TTC549 (cell line): ENCODE measurements around the gene MAP3K8.
"Not testable (repeated sequence)": the region's sequence is repeated elsewhere in the genome, so short reads cannot be mapped to it uniquely, and the experiment has no call there.

Source experiments
- FAIRE-seq: peaks from 2 replicates; lab custom pipeline; 2012; peaks lifted over from hg19 to GRCh38; lab: Jason Lieb, UNC

Gene MAP3K8

GRCh38 chr10:30447125-30447799 is 13.3 kb downstream of the MAP3K8 start:
- no peak for FAIRE-seq

DNA sequence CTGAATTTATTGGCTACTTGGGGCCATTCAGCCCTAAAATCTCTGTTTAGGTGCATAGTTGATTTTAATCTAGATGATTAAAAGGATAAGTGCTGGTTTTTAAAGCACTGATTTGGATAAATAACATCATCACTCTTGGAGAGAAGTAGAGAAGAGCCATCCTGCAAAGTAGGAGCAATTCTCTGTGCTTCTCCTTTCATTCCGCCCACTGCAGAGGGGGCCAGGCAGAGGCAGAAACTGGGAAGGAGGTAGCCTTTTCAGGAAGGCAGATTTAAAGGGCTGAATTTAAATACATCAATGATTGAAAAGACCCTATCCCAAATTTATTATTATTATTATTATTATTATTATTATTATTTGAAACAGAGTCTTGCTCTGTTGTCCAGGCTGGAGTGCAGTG is 14.1 kb downstream of the MAP3K8 start:
- FAIRE-seq = no peak

GRCh38 chr10:30453764-30454527 is 20.0 kb downstream of the MAP3K8 start:
- no peak for FAIRE-seq

DNA sequence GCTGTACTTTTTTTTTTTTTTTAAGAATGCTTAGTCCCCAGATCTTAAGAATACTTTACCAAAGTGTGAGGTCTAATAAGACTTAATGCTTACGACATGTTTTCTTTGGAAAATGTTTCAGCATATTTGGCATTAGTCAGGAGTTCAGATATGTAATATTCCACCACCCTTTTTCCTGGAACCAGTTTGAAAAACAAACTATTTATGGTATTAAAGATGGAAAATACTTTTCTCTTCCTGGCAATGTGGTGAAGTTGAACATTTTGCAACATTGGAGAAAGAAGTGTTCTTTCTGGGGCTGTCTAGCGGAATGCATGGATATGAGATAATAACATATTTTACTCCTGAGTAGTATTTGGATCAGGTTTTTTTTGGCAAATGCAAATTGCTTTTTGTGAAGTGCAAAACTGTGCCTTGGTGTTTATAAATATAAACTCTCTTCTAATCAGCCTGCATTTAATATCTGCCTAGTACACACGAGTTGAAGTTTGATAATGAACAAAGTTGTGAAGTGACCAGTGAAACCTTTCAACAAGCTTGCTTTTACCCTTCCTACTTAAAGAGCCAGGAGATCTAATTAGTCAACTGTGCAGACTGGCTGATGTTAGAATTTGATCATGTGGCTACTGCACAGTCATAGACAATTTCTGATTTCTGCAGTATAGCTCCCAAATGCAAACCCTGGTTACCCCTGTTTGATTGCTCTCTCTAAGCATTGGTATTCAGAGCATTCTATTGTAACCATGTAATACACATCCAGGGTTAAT is 20.9 kb downstream of the MAP3K8 start:
- no peak for FAIRE-seq

- no peak for FAIRE-seq
Measured at GRCh38 chr10:30455816-30456215, 21.8 kb downstream of the MAP3K8 start.

- FAIRE-seq = no peak
Measured at GRCh38 chr10:30456266-30456665, 22.3 kb downstream of the MAP3K8 start.

GRCh38 chr10:30459283-30459682 is 25.3 kb downstream of the MAP3K8 start:
- no peak for FAIRE-seq

- no peak for FAIRE-seq
Measured at GRCh38 chr10:30460121-30460520, 26.1 kb downstream of the MAP3K8 start.

- FAIRE-seq = no peak
Measured at GRCh38 chr10:30462513-30462912, 28.5 kb downstream of the MAP3K8 start.

- no peak for FAIRE-seq
Measured at GRCh38 chr10:30463944-30464451, 30.0 kb downstream of the MAP3K8 start.

DNA sequence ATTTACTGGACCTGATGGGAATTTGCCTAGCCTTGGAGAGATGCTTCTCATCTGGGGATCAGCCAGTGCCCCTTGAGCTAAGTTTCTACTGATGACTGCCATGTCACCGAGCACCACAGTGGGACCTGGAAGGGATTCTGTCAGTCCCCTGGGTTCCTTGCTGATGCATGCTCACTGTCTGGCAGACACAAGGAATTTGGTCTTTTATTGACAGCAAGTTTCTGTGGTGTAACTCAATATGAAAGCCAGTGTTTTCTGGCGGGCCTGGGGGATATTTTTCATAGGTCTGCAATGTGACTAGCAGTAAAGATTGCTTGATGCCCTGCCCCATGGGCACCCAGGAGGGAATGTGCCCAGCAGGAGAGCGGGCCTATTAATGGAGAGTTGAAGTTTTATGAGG is 30.7 kb downstream of the MAP3K8 start:
- FAIRE-seq = no peak

DNA sequence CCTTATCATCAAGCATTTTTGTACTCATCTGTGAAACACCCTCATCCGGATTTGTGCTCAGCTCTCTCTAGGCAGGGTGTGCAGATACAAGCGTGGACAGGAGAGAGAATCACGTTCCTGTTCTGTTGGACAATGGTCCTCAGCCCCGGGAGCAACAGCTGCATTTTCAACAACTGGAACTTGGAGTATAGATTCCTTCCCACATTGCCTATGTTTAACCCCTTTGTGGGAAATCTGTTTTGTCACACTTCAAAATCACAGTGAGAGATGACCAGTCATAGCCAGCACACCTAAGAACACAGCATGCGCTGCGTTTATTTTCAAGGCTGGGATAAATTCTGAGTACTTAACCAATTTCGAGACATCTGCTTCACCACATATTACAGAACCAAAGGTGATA is 32.5 kb downstream of the MAP3K8 start:
- FAIRE-seq = no peak

GRCh38 chr10:30467651-30468338 is 33.8 kb downstream of the MAP3K8 start:
- FAIRE-seq = no peak

- FAIRE-seq = no peak
Measured at GRCh38 chr10:30472414-30473155, 38.6 kb downstream of the MAP3K8 start.

GRCh38 chr10:30475515-30475914 is 41.5 kb downstream of the MAP3K8 start:
- FAIRE-seq = not testable (repeated sequence)

- no peak for FAIRE-seq
Measured at GRCh38 chr10:30476511-30477155, 42.6 kb downstream of the MAP3K8 start.

GRCh38 chr10:30479513-30479912 is 45.5 kb downstream of the MAP3K8 start:
- FAIRE-seq = not testable (repeated sequence)

DNA sequence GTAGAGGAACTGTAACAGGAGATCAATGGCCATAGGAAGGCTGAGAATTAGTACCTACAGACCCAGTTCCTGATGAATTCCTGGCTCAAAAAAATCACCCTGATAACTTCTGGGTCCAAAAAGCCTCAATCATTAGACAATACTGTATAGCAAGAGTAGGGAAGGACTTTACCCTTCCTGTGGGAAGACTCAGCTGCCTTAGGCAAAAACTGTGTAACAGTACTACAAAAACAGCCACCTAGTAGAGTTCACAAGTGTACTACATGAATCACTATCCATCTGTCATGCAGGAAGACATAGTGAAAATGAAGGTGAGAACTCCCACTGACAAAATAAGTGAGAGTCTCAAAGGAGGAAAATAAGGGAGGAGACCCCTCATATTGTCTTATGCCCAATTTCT is 47.6 kb downstream of the MAP3K8 start:
- no peak for FAIRE-seq

DNA sequence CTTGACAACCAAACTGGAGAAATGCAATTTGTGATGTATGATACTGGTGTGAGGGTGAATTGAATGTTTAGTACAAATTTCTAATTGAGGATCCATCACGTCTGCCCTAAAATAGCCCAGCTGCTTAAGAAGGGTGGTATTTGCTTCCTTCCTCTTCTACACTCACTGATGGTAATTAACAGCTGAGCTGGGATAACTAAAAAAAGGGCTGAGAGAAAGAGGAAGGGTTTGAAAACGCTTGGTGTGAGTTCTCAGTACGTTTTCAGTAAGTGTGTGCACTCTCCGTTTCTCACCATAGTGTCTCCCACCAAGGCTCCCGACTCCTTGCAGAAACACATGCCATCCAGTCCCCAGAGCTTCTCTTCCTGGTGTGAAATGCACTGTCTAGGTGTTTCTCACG is 54.3 kb downstream of the MAP3K8 start:
- no peak for FAIRE-seq

DNA sequence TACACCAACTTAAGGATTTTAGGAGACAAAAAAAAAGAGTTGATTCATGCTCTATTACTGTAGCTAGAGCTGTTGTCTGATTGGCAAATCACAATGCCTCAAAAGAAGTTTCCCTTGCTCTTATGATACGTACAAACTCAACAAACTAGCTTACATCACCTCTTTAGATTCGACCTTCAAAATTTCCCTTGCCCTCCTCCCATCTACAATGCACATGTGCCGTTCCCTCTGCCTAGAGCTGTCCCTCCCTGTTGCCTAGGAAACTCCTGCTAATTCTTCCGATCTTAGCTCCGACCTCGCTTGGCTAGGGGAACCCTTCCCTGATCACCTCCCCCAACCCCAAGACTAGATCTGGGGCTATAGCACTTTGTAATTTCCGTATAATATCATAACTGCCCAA is 55.4 kb downstream of the MAP3K8 start:
- FAIRE-seq = no peak
